ENCODE measurements around the gene THBD.

DNA sequence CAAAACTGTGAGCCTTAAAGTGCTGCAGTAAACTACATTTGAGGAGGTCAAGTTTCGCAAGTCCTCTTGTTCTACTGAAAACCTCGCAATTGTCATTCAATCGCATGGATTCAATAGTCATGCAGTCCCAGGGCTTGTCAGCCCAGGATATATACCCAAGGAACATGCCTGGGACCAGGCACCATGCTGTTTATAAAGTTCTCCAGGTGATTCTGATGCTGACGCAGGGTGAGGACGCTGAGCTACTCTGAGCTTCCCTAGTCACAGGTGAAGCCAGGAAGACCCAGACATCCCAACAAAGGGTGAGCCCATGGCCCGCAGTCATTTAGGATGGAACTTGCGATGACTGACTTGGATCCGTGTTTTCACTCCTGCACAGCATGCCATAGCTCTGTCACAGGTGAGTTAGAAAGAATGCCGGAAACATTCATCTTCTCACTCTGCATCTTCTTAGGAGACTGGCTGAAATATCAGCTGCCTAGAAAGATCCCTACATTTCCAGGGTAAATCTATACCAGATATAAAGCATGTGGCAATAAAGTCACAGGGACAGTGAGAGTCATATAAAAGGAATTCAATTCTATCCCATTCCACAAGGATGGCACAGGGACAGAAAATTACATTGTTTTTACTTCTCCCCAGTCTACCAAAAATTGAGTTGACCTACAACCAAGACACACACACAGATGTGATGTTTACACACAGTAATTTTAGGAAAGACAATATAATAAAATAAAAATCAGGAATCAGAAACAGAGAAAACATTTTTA lies 41.4 kb downstream of the THBD start:
- TF ChIP-seq, protein P1, sequence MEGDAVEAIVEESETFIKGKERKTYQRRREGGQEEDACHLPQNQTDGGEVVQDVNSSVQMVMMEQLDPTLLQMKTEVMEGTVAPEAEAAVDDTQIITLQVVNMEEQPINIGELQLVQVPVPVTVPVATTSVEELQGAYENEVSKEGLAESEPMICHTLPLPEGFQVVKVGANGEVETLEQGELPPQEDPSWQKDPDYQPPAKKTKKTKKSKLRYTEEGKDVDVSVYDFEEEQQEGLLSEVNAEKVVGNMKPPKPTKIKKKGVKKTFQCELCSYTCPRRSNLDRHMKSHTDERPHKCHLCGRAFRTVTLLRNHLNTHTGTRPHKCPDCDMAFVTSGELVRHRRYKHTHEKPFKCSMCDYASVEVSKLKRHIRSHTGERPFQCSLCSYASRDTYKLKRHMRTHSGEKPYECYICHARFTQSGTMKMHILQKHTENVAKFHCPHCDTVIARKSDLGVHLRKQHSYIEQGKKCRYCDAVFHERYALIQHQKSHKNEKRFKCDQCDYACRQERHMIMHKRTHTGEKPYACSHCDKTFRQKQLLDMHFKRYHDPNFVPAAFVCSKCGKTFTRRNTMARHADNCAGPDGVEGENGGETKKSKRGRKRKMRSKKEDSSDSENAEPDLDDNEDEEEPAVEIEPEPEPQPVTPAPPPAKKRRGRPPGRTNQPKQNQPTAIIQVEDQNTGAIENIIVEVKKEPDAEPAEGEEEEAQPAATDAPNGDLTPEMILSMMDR (IDR thresholded peaks at IDR 0.05; ENCODE audit: low read depth, low read length), result no peak
- no peak for TF ChIP-seq POLR2A (IDR thresholded peaks at IDR 0.05; ENCODE audit: extremely low read depth, insufficient read length)

Measured in NB4 (cell line).